Measurements from ENCODE around the gene GALNT18. TPM values are rescaled to one million over a fixed set of nuclear protein-coding genes. Genes with fewer than 3 reads are reported as not detected.

The GALNT18 gene
- total RNA-seq, 1 experiment from 2014 or later: 1.7 TPM

GRCh38 chr11:11496879-11497278, 124.9 kb downstream of the GALNT18 start:
- H2BK15ac ChIP-seq (ENCODE audit: low read depth, low read length): no peak overlapping the region
- H3K79me1 ChIP-seq (ENCODE audit: insufficient read depth, low read depth, low read length, poor library complexity, severe bottlenecking): no peaks in the 10 kb centered on the region
- no peak overlapping the region for H3K9ac ChIP-seq (ENCODE audit: extremely low read depth, insufficient read length, low read length)
- H4K8ac ChIP-seq (replicated peaks; ENCODE audit: insufficient read length, low read depth, low read length): no peak overlapping the region
- Mint-ChIP-seq H3K4me3 (no peak overlapping the region), H3K4me1 (peaks cover 11 to 13% of the 10 kb centered on the region in 2 experiments), H3K36me3 (ENCODE audit: insufficient read depth in 1 of 3, low read depth in 3 of 3) (no peaks in the 10 kb centered on the region), H3K27ac (no peak overlapping the region; a peak in 1 of 7 replicates), H3K27me3 (ENCODE audit: low read depth) (peaks cover 1% of the 10 kb centered on the region; the same call in 1 of the 2 replicates), H3K9me3 (no peaks in the 10 kb centered on the region)
- no peaks in the 10 kb centered on the region for H3K27me3 ChIP-seq (ENCODE audit: insufficient read depth, low read length)
- H3K14ac ChIP-seq (ENCODE audit: insufficient read depth, low read length): no peak overlapping the region
- no peak overlapping the region for H2AK5ac ChIP-seq (ENCODE audit: insufficient read length, low read length)
- H3K79me2 ChIP-seq (ENCODE audit: insufficient read depth, low read length): no peaks in the 10 kb centered on the region
- H3K9me3 ChIP-seq (ENCODE audit: control insufficient read depth, low read depth, low read length): no peaks in the 10 kb centered on the region
- H4K20me1 ChIP-seq (ENCODE audit: control insufficient read depth, insufficient read depth, insufficient read length): no peaks in the 10 kb centered on the region
- no peak overlapping the region for H3K18ac ChIP-seq (ENCODE audit: insufficient read length, low read depth, low read length)
- no peak overlapping the region for H4K91ac ChIP-seq (ENCODE audit: insufficient read length, low read depth, low read length)
- DNase-seq: no peak
- H3K23ac ChIP-seq (ENCODE audit: insufficient read length, low read depth, low read length): no peak overlapping the region
- H2AFZ ChIP-seq (ENCODE audit: low read length): no peak overlapping the region
- no peak overlapping the region for H3K4ac ChIP-seq (ENCODE audit: low read depth, low read length)
- no CpG with 5 or more reads among the region's 2 CpGs for WGBS (ENCODE audit: extremely low coverage, insufficient read length, low lambda C conversion rate)
- H2BK20ac ChIP-seq (ENCODE audit: low read depth, low read length, poor library complexity, severe bottlenecking): no peak overlapping the region
- no peak overlapping the region for H2BK5ac ChIP-seq (ENCODE audit: insufficient read length, low read length)
- H4K5ac ChIP-seq (ENCODE audit: insufficient read length, low read depth, low read length): no peak overlapping the region
- H2BK120ac ChIP-seq (ENCODE audit: low read depth, low read length, poor library complexity, severe bottlenecking): no peak overlapping the region
- H2BK12ac ChIP-seq (ENCODE audit: insufficient read length, low read depth, low read length): no peak overlapping the region
- 0 out of 2 replicates have a peak, but pooled peaks cover 2% of the 10 kb centered on the region for H3K4me1 ChIP-seq (ENCODE audit: insufficient read depth, low read length)
- no peak overlapping the region for H3T11ph ChIP-seq (ENCODE audit: low read length)
- no peak for TF ChIP-seq CTCF (conservative IDR thresholded peaks at IDR 0.05)
- H3K56ac ChIP-seq (ENCODE audit: insufficient read length, low read depth, low read length): no peak overlapping the region
- H3K23me2 ChIP-seq (ENCODE audit: insufficient read length, low read depth, low read length, poor library complexity, severe bottlenecking): no peaks in the 10 kb centered on the region
- H3K4me2 ChIP-seq (ENCODE audit: insufficient read depth, insufficient read length, low read length): no peak overlapping the region
- H3K27ac ChIP-seq (ENCODE audit: insufficient read length, low read depth, low read length): no peak overlapping the region
